GM12801 (cell line): ENCODE results near the gene SMIM13.

ENCODE experiments used
- TF ChIP-seq, protein P1 (sequence below): IDR thresholded peaks from one replicate; pipeline ENCODE4 v1.5.1; 2011; ENCODE audit warnings: control low read depth; ENCODE audit not compliant: insufficient read length; ENCODE audit errors: extremely low read depth

Gene SMIM13

DNA sequence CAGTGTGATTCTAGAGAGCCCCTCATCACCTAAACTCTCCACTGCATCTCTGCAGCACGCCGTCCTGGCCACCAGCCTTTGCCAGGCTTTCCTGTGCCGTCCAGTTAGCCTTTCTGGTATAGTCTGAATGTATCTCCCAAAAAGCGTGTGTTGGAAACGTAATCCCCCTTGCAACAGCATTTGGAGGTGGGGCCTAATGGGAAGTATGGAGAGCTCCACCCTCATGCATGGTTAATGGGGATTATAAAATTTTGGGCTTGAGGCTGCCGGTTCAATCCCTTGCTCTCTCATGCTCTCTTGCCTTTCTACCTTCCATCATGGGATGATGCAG is 85.4 kb downstream of the SMIM13 start:
- TF ChIP-seq, protein P1, sequence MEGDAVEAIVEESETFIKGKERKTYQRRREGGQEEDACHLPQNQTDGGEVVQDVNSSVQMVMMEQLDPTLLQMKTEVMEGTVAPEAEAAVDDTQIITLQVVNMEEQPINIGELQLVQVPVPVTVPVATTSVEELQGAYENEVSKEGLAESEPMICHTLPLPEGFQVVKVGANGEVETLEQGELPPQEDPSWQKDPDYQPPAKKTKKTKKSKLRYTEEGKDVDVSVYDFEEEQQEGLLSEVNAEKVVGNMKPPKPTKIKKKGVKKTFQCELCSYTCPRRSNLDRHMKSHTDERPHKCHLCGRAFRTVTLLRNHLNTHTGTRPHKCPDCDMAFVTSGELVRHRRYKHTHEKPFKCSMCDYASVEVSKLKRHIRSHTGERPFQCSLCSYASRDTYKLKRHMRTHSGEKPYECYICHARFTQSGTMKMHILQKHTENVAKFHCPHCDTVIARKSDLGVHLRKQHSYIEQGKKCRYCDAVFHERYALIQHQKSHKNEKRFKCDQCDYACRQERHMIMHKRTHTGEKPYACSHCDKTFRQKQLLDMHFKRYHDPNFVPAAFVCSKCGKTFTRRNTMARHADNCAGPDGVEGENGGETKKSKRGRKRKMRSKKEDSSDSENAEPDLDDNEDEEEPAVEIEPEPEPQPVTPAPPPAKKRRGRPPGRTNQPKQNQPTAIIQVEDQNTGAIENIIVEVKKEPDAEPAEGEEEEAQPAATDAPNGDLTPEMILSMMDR = no peak

DNA sequence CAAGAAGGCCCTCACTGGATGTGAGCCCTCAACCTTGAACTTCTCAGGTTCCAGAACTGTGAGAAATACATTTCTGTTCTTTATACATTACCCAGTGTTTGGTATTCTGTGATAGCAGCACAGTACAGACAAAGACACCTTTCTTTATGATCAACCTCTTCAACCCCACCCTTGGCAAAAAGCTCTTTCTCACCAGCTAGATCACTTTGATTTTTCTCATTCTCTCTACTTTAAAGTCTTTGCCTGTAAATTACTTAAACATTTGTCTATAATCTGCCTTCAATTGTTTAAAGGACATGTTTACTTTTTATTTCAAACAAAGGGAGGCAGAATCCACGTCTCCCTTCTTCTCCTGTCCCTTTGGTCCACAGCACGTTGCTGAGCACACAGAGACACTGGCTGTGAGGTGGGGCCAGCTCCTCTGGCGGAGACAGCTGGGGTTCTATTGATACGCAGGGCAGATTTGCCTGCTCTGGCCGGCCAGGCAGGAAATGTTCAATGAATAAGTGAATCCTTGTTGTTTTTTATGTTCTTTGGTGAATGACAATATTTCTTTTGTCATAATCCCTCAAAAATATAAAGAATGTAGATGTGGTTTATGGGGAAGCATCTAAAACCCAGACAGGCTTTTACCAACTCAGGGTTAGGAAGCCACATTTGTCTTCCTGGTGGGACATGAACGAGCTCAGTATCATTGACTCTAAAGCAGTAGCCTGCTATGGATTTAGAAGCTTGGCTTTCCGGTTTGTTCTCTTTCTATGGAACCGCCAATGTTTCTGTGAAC is 86.0 kb downstream of the SMIM13 start:
- TF ChIP-seq, protein P1 = no peak

DNA sequence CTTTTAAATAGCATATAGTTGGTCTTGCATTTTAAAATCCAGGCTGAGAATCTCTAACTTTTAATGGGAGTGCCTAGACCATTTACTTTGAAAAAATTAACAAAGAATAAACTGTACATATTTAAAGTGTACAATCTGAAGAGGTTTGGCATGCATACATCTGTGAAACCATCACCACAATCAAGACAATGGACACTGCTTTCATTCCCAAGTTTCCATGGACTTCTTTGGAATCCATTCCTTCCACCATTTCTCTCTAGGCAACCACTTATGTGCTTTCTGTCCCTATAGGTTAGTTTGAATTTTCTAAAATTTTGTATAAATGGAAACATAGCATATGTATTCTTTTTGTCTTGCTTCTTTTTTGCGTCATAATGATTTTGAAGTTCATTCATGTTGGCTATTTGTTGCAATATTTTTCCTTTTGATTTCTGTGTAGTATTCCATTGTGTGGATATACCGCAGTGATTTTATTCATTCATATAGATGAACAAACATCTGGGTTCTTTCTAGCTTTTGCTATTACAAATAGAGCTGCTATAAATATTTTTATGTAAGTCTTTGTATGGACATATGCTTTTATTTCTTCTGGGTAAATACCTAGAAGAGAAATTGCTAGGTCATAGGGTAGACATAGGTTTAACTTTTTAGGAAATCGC is 88.0 kb downstream of the SMIM13 start:
- TF ChIP-seq, protein P1 = no peak

DNA sequence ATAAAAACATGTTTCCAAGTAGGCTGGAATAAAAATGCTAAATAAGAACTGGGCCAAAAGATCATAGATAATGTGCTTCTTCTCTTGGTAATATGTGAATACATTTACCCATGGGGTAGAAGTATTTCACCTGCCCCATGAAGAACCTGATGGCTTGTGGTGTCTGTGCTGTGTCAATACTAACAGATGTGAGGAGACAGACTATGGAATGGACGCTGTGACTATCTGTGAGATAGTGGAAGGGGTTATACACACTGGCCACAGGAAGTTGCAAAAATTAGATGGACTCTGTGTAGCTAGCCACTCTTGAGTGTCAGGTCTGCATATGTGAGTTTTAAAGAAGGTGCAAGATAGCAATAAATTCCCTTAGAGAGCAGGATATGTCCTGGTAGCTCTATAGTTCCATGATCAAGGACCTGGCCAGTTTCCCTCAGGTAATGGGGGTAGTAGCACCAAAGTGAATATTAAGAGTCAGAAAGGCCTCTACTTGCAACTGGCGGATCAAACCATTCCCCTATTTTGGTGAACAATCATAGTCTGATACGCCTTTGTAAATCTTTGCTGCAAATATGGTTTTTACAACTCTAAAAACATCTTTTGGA is 90.2 kb downstream of the SMIM13 start:
- TF ChIP-seq, protein P1 = no peak

DNA sequence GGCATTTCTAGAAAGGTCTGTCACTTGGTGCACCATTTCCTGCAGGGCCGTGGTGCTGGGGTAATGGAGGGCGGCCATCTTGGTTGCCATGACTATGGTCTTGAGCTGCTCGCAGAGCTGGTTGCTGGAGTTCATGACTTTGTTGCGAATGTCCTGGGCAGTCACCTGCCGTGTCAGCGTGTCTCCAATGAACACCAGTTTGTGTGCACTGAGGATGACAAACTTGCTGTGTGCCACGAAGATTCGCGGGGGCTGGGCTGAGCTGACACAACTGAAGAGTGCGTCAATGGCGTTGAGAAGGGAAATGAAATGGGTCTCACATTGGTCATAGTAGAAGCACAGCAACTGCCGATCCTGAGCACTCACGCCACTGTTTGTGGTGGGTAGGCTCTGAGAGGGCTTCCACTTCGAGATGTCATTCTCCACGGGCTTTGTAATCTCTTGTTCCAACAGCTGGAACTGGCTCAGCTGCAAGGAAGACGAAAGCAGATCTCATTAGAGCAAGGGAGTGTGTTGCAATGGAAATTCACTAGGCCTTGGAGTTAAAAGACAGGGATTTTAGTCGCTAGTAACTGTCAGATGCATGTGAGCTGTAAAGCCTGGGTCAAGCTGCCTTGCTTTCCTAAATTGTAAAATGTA is 91.7 kb downstream of the SMIM13 start:
- TF ChIP-seq, protein P1 = no peak

DNA sequence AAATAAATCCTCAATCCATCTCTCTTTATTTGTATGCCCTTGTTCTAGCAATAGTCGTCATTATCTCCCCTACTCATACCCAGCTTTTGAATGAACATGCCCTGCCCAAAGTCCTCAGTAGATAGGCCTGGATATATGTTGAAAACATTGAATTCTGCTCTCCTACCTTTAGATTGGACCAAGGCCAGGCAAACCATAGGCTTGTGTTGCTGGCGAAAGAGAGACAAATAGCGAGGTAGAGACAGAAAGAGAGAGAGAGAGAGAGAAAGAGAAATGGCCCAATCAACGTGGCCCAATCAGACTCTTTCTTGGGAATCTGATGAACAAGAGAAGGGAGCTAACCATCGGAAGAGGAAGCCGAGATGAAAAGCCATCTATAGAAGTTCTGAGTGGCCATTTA is 93.7 kb downstream of the SMIM13 start:
- TF ChIP-seq, protein P1 = no peak
